Measurements from ENCODE around the gene E4F1. TPM values are rescaled to one million over a fixed set of nuclear protein-coding genes. Genes with fewer than 3 reads are reported as not detected.

E4F1 gene
- total and polyA plus RNA-seq, 7 donors = 11.1 to 22.9 (median 16.8) TPM

DNA sequence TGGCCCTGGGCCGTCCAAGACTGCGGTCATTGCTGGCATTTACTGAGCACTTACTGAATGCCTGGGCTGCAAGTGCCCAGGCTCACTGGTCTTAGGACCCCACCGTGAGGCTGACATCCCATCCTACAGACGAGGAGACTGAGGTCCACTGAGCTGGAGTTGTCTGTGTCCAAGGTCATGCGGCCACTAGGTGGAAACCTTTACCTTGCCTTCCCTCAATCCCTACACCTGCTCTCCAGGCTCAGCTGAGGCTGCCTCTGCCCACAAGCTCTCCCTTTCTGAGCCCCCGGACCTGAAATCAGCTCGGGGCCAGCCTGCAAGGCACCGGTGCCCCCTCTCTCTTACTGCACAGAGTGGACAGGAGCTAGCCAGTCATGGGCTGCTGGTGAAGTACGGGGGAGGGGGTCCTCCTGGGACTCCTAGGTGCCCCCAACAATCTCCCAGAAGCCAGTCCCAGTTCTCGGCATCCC lies 28.5 kb upstream of the E4F1 start:
- intact Hi-C loops (cut with DNase I) = loop anchor here in 1 of 2 donors (1.0 to 5.0 kb wide), 2 partner anchors 56 to 307 kb away; partner anchors contain the start of gene ECI1
- Histone ChIP-seq H3K36me3 (ENCODE audit: insufficient read depth in 1 of 2, low read depth in 1 of 2) (no peaks in the 10 kb centered on the region), H3K9me3 (no peaks in the 10 kb centered on the region), H3K4me1 (peaks cover 8% of the 10 kb centered on the region), H3K4me3 (peak overlapping the region; percentile 55), H3K27ac (no peak overlapping the region), H3K27me3 (ENCODE audit: insufficient read depth in 3 of 3, low read length in 2 of 3) (peaks cover 0 to 42% (median 20%) of the 10 kb centered on the region in 3 donors)
- DNase-seq = no peak
- TF ChIP-seq, protein P1, sequence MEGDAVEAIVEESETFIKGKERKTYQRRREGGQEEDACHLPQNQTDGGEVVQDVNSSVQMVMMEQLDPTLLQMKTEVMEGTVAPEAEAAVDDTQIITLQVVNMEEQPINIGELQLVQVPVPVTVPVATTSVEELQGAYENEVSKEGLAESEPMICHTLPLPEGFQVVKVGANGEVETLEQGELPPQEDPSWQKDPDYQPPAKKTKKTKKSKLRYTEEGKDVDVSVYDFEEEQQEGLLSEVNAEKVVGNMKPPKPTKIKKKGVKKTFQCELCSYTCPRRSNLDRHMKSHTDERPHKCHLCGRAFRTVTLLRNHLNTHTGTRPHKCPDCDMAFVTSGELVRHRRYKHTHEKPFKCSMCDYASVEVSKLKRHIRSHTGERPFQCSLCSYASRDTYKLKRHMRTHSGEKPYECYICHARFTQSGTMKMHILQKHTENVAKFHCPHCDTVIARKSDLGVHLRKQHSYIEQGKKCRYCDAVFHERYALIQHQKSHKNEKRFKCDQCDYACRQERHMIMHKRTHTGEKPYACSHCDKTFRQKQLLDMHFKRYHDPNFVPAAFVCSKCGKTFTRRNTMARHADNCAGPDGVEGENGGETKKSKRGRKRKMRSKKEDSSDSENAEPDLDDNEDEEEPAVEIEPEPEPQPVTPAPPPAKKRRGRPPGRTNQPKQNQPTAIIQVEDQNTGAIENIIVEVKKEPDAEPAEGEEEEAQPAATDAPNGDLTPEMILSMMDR (IDR thresholded peaks at IDR 0.05) = peak; percentile 55
- ATAC-seq = peak; percentile 64 to 91 (median 86)
- 22 to 29% (median 26%) methylated on average over 9 to 10 of the region's 10 CpGs for WGBS, 3 donors

DNA sequence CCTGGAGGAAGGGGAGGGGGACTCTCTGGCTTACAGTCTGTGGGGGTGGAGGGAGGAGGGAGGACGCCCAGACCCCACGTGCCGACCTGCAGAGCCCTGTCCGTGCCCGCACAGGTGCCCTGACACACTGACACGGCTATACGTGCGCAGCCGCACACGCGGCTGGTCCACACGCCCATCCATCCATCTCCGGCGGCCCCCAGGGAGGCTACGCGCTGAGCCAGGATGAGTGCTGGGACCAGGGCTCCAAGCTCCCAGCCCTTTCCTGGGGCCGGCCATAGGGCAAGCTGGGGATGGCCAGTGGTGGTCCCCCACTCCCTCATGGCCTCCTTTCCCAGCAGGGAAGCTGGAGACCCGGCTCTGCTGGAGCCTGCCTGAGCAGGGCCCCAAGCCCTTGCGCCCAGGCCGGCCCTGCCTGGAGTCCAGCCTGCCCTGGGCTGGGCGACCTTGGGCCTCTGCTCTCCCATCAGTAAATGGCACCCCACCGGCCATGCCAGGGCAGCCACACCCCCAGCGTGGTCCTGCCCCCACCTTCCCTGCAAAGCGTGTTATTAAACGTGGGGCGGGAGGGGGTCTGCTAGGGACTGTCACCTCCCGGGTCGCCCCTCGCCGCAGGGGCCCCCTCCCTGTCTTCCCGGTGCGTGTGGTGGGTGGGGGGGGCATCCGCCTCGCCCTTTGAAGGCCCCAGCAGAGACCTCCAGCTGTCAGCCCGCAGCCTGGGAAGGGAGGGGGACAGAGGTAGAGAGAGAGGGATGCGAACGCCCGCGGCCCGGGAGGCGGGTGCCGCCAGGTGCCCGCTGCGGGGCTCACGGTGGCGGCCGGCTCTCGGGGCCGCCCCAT lies 27.8 kb upstream of the E4F1 start:
- H3K27me3 ChIP-seq (ENCODE audit: insufficient read depth in 3 of 3, low read length in 2 of 3) = peaks cover 0 to 42% (median 20%) of the 10 kb centered on the region in 3 donors
- H3K9me3 ChIP-seq = no peaks in the 10 kb centered on the region
- peaks cover 8% of the 10 kb centered on the region for H3K4me1 ChIP-seq
- DNase-seq = no peak
- TF ChIP-seq, protein P1 (IDR thresholded peaks at IDR 0.05) = no peak
- peak in 3 of 4 donors; percentile 14 to 28 (median 14) for ATAC-seq
- peak overlapping the region; percentile 55 for H3K4me3 ChIP-seq
- no peak overlapping the region for H3K27ac ChIP-seq
- intact Hi-C loops (cut with DNase I) = loop anchor here in 1 of 2 donors (1.0 kb wide), 1 partner anchor 56 kb away; the partner anchor contains the start of gene ECI1
- no peaks in the 10 kb centered on the region for H3K36me3 ChIP-seq (ENCODE audit: insufficient read depth in 1 of 2, low read depth in 1 of 2)
- WGBS, 3 donors = 7 to 8% (median 8%) methylated on average over 43 to 49 of the region's 49 CpGs

DNA sequence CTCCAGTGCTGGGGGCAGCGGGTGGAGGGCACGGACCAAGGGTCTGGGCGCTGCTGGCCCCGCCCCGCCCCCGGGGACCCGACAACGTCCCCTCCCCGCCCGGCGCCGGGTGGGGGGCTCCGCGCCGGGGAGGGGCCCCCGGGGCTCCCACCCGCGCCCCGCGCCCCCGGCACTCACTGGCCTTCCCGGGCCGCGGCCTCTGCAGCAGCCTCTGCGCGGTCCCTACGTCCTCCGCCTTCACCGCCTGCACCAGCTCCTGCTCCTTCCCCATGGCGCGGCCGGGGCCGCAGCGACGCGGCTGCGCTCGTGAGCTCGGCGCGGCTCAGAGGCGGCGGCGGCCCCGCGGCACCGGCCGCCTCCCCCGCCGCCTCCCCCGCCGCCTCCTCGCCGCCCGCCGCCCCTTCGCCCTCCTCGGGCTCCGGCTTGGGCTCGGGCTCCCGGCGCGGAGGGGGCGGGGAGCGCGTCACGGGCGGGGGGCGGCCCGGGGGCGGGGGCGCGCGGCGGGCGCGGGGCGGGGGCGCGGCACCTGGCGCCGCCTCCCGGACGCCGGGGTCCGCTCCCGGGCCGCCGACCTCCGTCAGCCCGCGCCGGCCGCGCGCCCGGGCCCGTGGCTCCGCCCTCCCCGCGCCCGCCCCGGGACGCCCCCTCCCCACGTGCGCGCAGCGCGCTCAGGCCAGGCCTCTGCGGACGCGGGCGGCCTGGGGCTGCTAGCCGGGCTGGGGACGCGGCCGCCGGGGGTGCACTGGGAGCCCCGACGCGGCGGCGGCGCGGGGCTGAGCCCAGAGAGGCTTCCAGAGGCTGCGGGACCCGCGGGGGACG lies 27.0 kb upstream of the E4F1 start, which contains the start of gene CASKIN1:
TSS of gene CASKIN1 (minus strand) at position 444 of the 819 bp plus-strand sequence. CDS start at position 271, 173 bp downstream.
- TF ChIP-seq, protein P1 (IDR thresholded peaks at IDR 0.05) = no peak
- 1 to 2% (median 2%) methylated on average over 23 to 104 of the region's 129 CpGs for WGBS, 3 donors
- DNase-seq (no peak), ATAC-seq (no peak)
- Histone ChIP-seq H3K4me3 (peak within 1 kb of the TSS; percentile 55), H3K36me3 (ENCODE audit: insufficient read depth in 1 of 2, low read depth in 1 of 2) (no peaks in the 10 kb centered on the region), H3K27ac (no peak within 1 kb of the TSS), H3K27me3 (ENCODE audit: insufficient read depth in 3 of 3, low read length in 2 of 3) (peaks cover 0 to 42% (median 20%) of the 10 kb centered on the region in 3 donors), H3K4me1 (peaks cover 8% of the 10 kb centered on the region), H3K9me3 (no peaks in the 10 kb centered on the region)
- intact Hi-C loops (cut with DNase I) = no loop called here

DNA sequence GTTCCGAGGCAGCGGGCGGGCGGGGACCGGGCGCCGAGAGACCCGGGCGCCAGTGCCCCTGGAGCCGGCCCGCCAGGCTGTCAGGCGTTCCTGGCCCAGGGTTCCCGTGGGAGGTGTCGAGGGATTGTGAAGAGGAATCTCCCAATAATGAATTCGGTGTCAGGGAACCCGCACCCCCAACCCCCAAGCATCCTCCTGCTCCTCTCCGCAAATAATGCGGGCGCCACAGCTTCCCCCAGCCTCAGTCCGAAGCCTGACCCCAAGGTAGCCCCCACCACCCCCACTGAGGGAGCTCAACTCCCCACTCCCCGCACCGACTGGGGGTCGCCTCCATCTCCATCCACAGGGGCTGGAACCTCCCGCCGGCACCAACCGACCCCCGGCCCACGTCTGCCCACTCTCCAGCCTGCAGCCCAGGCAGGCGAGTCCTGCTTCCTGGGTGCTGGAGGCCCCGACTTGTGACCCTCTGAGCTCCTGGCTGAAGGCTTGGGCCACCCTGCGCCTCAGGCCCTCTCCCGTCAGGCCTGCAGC lies 26.3 kb upstream of the E4F1 start:
- Histone ChIP-seq H3K4me3 (peak overlapping the region; percentile 47), H3K27ac (no peak overlapping the region), H3K36me3 (ENCODE audit: insufficient read depth in 1 of 2, low read depth in 1 of 2) (no peaks in the 10 kb centered on the region), H3K4me1 (peaks cover 8% of the 10 kb centered on the region), H3K9me3 (no peaks in the 10 kb centered on the region), H3K27me3 (ENCODE audit: insufficient read depth in 3 of 3, low read length in 2 of 3) (peaks cover 0 to 42% (median 20%) of the 10 kb centered on the region in 3 donors)
- DNase-seq (no peak), ATAC-seq (no peak)
- TF ChIP-seq, protein P1 (IDR thresholded peaks at IDR 0.05) = no peak
- 30 to 39% (median 31%) methylated on average over 26 to 32 of the region's 32 CpGs for WGBS, 3 donors
- intact Hi-C loops (cut with DNase I) = no loop called here

All from psoas muscle (tissue), 8 donors.